Measurements from ENCODE around the gene IP6K1. TPM values are rescaled to one million over a fixed set of nuclear protein-coding genes. Genes with fewer than 3 reads are reported as not detected.
A peak's percentile ranks its signal among the peaks of the same experiment; 100 is the strongest.
"Not testable (repeated sequence)": the region's sequence is repeated elsewhere in the genome, so short reads cannot be mapped to it uniquely, and the experiment has no call there.

IP6K1 gene
- polyA plus RNA-seq = 10 to 100 TPM; 11.7 to 16.3 (median 15.7) TPM

DNA sequence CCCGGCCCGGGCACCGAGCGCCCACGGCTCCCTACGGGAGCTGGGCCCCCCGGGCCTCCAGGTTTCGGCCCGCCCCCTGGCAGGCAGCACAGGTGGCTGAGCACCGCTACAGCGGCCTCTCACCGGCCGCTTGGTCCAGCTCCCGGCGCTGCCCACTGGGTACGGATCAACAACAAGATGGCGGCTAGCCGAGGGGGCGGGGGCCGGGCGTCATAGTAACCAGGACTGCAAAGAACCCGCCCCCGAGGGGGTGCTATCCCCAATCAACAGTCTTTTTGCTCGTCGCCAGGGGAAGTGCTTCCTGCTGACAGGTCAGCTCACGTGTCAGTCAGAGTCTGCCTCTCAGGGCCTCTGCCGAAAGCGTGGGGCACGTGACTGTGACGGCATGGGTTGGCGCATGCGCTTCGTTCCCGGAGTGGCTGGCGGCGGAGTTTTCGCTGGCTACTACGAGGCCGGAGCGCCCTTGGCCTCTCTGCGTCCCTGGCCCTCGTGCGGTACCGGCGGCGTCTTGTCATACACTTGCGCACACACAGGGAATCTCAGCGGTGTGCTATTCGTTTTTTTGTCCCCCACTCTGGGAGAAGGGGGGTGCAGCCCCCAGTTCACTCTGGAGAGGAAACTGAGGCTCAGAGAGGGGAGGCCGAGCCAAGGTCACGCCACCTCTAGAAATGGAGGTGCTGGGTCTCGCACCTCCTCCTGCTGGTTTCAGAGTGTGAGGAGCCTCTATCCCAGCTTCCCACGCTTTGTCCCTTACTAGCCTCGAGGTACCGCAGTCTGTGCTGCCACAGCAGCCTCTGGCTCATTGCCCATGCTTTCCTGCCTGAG, at the start of gene IP6K1:
TSS of gene IP6K1 (minus strand) at position 186 of the 825 bp plus-strand sequence. CDS start 38,502 bp downstream, outside the sequence.
- H3K27ac ChIP-seq (ENCODE audit: low read depth, low read length) = peak within 1 kb of the TSS; percentile 87
- WGBS, 3 donors = 4 to 5% (median 4%) methylated on average over 55 of the region's 55 CpGs

DNA sequence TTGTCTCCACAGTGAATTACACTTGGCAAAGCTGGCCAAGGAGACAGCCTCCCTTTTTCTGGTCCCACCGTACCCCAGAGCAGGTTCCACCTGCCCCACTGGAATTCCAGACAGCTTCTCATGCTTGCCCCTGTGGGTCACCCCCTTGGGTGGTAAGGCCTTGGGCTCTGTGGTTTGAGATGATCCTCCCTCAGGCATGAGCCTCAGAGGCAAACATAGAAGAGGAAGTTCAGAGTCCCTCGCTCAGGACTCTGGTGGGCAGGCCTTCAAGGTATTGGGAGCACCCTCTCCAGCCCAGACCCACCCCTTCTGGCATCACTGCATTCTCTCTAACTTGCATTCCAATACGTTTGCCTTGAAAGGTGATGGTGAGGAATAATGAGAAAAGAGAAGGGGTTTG, 45.0 kb upstream of the IP6K1 start:
- WGBS, 3 donors = 48 to 79% (median 78%) methylated on average over 3 of the region's 3 CpGs
- no peak overlapping the region for H3K27ac ChIP-seq (ENCODE audit: low read depth, low read length)

DNA sequence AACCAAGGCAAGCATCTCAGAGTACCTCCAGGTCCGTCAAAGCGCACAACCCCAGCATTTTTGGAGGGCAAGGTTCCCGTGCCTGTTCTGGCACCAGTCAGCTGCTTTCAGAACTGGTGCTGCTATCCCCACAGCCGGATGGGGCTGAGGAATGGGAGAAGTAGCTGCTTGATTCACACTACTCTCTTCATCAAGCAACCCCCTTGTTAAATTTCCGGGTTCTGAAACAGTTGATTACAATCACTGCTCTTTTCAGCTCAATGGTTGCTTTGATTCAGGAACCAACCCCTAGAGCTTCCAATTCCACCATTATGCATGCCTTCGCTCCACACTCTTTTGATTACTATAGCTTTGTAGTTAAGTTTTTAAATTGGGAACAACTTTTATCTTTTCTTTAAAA, 39.7 kb upstream of the IP6K1 start:
- 73 to 90% (median 84%) methylated on average over 6 of the region's 6 CpGs for WGBS, 3 donors
- no peak overlapping the region for H3K27ac ChIP-seq (ENCODE audit: low read depth, low read length)

DNA sequence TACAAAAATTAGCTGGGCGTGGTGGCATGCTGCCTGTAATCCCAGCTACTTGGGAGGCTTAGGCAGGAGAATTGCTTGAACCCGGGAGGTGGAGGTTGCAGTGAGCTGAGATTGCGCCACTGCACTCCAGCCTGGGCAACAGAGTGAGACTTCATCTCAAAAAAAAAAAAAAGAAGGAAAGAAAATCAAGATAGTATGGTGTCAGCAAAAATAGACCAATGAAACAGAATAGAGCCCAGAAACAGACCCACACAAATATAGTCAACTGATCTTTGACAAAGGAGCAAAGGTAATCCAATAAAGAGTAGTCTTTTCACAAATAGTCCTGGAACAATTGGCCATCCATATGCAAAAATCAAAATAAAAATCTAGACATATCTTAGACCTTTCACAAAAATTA, 36.8 kb upstream of the IP6K1 start:
- not testable (repeated sequence) for H3K27ac ChIP-seq (ENCODE audit: low read depth, low read length)
- WGBS, 3 donors = 78 to 96% (median 91%) methylated on average over 3 of the region's 3 CpGs

DNA sequence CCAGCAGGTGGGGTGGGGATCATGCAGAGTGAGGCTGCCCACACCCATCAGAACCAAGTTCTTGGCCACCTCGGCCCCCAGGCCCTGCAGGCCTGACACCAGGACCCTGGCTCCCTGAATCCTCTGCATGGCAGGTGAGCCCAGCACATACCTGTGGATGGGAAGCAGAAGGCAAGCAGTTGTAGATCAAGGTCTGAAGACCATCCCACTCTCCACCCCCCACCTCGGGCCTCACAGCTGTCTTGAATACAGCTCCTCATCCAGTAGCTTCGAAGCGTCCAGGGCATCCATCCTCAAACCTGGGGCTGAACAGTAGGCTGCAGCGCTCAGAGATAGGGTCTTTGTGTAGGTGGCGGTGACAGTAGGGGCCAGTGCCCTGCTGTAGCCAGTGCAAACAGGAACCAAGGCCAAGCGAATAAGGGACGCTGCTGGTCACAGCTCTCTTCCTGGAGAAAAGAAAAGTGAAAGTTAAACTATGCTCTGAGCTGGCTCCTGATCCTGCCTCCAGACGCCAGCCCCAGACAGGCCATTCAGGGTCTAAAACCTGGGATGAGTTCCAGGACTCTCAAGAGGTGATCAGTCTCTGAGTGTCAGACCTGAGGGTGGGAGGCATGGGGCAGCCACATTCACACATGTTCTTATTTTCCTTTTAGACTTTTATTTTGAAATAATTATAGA, 27.3 kb upstream of the IP6K1 start, which contains the start of gene UBA7:
TSS of gene UBA7 (minus strand) at position 457 of the 678 bp plus-strand sequence. CDS start at position 291, 166 bp downstream.
- WGBS, 3 donors = 5 to 17% (median 6%) methylated on average over 9 of the region's 9 CpGs
- no peak within 1 kb of the TSS for H3K27ac ChIP-seq (ENCODE audit: low read depth, low read length)

DNA sequence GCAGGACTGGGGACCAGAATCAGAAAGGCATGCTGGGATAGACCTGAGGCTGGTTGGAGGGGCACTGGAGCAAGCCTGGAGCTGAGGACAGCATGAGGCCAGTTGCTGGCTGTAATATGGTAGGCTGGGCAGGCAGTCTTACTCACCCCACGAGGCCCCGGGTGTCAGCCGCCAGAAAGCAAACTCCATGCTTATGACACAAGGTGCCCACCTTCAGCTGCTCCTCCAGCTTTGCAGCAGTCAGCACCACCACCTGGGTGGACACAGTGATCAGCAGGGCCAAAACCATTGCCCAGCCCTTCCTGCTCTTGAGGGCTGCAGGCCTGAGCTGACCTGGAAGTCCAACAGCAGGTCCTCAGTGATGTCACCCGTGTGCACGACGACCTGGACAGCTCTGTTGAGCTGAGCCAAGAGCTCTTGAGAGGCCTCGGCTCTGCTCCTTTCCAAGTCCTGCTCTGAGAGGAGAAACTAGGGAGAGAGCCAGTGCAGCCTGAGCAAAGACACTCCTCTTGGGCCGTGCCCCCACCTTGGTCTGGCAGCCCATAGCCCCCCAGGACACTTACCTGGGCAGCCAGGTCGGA, 26.7 kb upstream of the IP6K1 start:
- WGBS, 3 donors = 25 to 54% (median 26%) methylated on average over 9 of the region's 9 CpGs

DNA sequence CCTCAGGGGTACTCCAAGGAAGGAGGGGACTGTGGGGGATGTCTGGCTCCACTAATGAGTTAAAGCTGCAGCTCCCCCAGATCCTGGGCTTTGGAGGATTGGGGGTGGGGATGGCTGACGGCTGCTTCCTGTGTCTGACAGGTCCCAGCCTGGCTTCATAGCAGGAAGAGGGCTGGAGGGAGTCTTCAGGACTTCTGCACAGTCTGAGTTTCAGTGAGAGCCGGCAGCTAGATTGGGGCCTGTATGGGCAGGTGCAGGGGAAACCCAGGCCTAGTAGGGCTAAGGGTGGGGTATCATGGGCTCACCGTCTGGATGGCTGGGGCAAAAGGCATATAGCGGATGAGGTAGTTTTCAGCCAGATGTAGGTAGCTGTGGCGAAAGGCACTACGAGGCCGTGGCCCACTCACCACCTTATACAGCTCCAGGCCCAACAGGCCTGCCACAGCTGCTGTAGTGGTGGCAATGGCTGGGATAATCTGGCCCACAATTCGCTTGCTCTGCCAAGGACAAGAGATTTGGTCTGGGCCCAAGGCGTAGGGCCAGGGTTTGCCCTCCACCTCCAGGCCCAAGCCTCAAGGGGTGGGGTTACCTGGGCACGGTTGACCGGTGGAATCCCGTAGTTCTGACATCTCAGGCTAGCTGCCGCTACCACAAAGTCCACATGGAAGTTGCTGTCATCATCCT, 21.2 kb upstream of the IP6K1 start:
- H3K27ac ChIP-seq (ENCODE audit: low read depth, low read length) = no peak overlapping the region
- WGBS, 3 donors = 60 to 77% (median 64%) methylated on average over 13 of the region's 13 CpGs

More for the DNA sequence above, 26.7 kb upstream of the IP6K1 start:
- no peak overlapping the region for H3K27ac ChIP-seq (ENCODE audit: low read depth, low read length)

DNA sequence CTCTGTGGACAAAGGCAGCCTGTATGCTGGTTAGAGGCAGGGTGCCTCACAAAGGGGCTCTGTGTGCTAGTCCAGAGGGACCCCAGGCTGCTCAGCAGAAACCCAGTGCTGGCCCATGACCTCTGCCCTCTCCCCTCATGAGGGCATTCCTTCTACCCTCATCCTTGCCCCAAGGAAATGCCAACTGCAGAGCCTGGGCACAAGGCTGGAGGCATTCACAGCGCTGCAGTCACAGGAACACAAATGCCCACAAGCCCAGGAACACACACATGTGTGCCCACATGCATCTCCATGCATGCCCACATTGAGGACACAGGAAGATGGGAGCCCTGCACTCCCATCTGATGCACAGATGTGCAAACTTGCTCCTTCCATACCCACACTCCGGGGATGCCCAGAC, 20.5 kb upstream of the IP6K1 start:
- 53 to 89% (median 58%) methylated on average over 2 of the region's 2 CpGs for WGBS, 3 donors
- no peak overlapping the region for H3K27ac ChIP-seq (ENCODE audit: low read depth, low read length)

DNA sequence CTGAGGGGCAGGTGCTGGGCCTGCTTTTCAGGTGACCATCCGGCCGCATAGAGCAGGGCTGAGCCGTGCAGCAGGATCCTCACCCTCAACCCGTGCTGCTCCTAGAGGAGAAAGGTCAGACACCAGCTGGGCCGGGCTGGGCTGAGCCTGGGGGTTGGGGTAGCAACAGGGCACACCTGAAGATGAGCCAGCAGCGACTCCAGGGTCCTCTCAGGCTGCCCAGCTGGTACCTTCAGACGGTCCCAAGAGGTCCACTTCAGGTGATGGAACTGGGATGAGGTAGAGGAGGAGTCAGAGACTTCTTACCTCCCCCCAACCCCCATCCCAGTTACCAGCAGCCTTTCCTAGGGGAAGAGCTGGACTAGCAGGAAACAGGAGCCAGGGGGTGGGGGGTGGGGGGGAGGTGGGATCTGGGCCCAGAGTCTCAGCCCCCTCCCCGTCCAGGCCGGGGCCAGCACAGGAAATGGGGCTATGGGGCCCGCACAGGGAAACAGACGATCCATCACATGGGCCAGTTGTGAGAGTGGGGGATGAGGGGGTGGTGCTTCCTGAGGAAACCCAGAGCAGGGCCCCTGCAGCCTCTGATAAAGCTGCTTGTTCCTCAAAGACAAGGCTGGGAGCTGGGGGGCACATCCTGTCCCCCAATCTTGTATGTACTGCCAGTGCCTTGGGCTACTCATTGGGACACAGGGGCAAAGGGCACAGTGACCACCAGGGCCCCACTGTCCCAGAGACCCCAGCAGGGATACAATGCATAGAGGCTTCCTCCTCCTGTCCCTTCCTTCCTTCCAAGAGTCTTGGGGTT, 19.8 kb upstream of the IP6K1 start:
- 23 to 49% (median 23%) methylated on average over 7 to 11 of the region's 11 CpGs for WGBS, 3 donors
- no peak overlapping the region for H3K27ac ChIP-seq (ENCODE audit: low read depth, low read length)

DNA sequence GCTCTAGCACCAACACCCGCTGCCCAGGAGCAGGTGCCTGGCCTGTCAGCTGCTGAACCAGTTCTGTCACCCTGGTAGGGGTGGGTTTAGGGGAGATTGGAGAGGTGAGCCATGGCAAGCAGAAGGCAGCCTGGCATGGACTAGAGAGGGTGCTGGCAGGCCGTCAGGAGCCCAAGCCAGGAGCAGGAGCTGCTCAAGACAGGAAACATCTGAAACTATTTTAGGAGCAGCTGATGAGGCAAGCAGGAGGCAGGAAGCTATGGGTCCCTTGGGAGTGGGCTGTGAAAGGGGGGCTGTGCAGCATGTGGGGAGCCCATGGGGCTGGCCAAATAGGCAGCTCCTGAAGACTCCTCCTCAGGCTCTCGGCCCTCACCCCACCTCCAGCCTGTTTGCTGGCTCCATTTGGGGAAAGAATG, 19.0 kb upstream of the IP6K1 start:
- WGBS, 3 donors = 23 to 62% (median 24%) methylated on average over 3 of the region's 3 CpGs

DNA sequence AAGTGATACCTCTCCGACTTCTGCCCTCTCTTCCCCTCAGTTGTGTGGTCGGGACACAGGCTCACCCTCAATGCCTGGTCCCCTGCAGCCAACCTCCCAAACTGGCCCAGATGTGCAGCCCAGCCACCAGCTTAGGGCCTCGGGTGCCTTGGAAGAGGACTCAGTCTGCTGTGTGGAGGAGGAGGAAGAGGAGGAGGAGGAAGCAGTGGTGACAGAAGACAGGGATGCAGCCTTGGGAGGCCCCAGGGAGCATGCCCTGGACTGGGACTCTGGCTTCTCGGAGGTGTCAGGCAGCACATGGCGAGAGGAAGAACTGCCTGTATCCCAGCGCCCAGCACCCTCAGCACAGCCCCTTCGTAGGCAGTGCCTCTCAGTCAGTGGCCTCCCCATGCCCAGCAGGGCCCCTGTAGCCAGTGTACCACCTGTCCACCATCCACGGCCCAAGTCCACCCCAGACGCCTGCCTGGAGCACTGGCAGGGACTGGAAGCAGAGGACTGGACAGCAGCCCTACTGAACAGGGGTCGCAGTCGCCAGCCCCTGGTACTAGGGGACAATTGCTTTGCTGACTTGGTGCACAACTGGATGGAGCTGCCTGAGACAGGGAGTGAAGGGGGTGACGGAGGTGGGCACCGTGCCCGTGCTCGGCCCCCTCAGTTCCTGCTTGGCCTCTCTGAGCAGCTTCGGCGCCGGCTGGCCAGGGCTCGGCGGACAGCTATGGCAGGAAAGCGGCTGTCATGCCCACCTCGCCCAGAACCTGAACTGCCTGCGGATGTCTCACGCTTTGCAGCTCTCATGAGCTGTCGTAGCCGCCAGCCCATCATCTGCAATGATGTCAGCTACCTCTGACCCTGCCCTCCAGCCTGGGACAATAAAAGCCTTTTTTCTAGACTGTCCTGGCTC, 18.0 kb upstream of the IP6K1 start:
- WGBS, 3 donors = 31 to 79% (median 38%) methylated on average over 26 of the region's 26 CpGs

More for the DNA sequence above, 19.0 kb upstream of the IP6K1 start:
- no peak overlapping the region for H3K27ac ChIP-seq (ENCODE audit: low read depth, low read length)

DNA sequence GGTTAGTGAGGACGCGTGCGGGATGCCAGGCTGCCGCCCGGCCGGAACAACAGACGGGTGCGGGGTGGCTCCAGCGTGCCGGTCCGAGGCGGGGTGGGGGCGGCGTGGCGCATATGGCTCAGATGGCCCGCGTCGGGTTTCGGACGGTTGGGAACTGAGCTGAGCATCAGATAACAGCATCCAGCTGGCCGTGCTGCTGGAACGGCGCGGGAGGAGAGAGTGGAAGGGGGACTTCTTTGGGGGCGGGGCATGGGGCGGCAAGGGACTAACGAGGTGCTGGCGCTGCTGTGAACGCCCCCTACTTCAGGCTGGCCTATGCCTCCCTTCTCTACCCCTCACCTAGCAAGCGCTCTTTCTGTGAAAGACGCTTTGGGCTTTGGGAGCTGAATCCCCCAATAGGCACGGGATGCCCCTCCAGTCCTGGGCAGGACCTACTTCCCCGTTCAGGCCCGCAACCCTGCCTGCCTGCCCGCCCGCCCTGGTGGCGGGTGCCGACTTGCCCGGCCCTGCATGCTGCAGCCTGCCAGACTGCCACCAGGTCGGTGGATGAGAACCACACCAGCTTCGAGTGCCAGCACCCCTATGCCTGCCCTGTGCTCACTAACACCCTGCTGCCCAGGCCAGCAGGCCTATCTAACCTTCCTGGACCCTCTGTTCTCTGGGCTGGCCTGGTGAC, 17.3 kb upstream of the IP6K1 start:
- H3K27ac ChIP-seq (ENCODE audit: low read depth, low read length) = no peak overlapping the region
- WGBS, 3 donors = 1 to 8% (median 1%) methylated on average over 40 to 41 of the region's 41 CpGs

More for the DNA sequence above, 18.0 kb upstream of the IP6K1 start:
- no peak overlapping the region for H3K27ac ChIP-seq (ENCODE audit: low read depth, low read length)

DNA sequence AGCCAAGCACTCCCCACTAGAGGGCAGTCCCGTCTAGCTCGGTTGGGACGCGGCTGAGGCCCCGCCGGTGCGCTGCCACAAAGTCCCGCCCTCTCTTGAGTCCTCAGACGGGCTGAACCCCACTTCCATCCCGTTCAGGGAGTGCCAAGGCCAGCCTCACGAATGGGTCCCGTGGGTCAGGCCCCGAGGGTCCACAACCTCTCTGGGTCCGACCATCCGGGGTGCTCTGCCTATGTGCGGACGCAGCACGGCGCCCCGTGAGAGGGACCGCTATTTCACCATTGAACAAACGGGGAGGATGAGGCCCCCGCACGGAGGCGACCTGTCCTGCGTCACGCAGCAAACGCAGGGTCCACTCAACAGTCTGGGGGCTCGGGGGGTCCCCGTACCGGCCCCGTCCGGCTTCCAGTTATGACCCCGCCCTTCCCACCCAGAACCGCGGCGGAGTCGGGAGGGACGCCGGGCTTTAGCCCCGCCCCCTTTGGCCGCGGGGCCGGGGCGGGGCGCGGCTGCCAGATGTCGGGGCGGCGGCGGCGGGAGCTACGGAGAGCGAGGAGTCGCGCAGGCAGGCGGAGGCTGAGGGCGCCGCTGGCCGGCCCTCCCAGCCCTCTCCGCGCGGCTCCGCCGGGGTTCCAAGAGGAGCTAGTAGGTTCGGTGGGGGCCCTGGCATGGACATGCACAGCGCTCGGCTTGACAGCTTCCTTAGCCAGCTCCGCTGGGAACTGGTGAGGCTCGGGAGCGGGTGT, 16.6 kb upstream of the IP6K1 start, which contains the start of gene INKA1:
TSS of gene INKA1 (plus strand) at position 543 of the 746 bp plus-strand sequence. CDS start at position 675, 132 bp downstream.
- H3K27ac ChIP-seq (ENCODE audit: low read depth, low read length) = peak within 1 kb of the TSS; percentile 55
- 0 to 1% (median 1%) methylated on average over 64 to 71 of the region's 71 CpGs for WGBS, 3 donors

DNA sequence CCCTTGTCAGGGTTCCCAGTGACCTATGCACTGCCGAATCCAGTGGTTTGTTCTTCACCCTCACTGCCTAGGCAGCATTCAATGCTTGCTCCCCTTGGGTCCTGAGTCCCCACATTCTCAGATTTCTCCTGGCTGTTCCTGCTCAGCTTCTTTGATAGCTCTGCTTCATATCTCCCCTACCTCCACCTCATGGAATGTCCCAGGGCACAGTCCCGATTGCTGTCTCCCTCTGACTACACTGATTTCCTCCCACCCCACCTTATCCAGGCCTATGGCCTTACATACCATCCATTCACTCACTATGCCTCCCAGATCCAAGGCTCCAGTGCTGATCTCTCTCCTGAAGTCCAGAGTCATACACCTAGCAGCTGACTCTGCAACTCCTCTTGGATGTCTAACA, 14.8 kb upstream of the IP6K1 start:
- 87 to 95% (median 94%) methylated on average over 2 of the region's 2 CpGs for WGBS, 3 donors
- H3K27ac ChIP-seq (ENCODE audit: low read depth, low read length) = no peak overlapping the region

DNA sequence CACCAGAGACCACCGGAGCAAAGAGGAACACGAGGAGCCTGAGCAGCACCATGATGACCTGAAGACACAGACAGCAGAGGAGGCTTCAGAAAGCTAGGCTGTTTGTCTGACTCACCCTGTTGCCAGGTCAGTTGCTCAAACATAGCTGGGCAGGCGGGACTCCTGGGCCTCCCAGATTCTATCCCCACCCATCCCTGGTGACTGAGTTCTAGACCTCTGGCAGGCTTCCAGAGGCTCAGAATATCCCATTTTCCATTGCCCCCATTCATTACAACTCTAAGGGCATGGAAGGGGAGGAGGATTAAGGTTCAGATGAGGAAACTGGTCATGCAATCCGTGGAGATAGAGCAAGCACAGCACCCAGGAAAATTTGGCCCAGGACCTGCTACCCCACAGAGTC, 13.4 kb upstream of the IP6K1 start, which contains the start of gene CDHR4:
TSS of gene CDHR4 (minus strand) at position 113 of the 400 bp plus-strand sequence. CDS start at position 52, 61 bp downstream.
- no peak within 1 kb of the TSS for H3K27ac ChIP-seq (ENCODE audit: low read depth, low read length)
- WGBS, 3 donors = 55 to 58% (median 58%) methylated on average over 4 of the region's 4 CpGs

All from adipose tissue (tissue), 3 donors.